Smooth muscle cell (in vitro differentiated cells): Measurements from ENCODE around the gene SIGLEC1. TPM values are rescaled to one million over a fixed set of nuclear protein-coding genes. Genes with fewer than 3 reads are reported as not detected.
A peak's percentile ranks its signal among the peaks of the same experiment; 100 is the strongest.

Source experiments
- DNase-seq: peaks from one replicate; lab custom pipeline; 2025; ENCODE audit not compliant: unreplicated experiment; lab: John Stamatoyannopoulos, UW
- H2AFZ ChIP-seq: fragments of 200-600 bp; sonication (generic); 2 replicates; pipeline ENCODE4 v1.6.0; 2016; ENCODE audit warnings: antibody characterized with exemption, low read depth, mild to moderate bottlenecking
- H3F3A ChIP-seq: fragments of 200-600 bp; sonication (generic); 2 replicates; pipeline ENCODE4 v1.6.0; 2017; ENCODE audit warnings: antibody characterized with exemption, low read depth
- H3K27ac ChIP-seq: fragments of 200-600 bp; sonication (generic); 2 replicates; pipeline ENCODE4 v1.5.1; 2016; ENCODE audit warnings: low read depth, mild to moderate bottlenecking
- H3K27me3 ChIP-seq: fragments of 200-600 bp; sonication (generic); 2 replicates; pipeline ENCODE4 v1.6.1; 2016; ENCODE audit warnings: low read depth, mild to moderate bottlenecking
- H3K36me3 ChIP-seq: fragments of 200-600 bp; sonication (generic); 2 replicates; pipeline ENCODE4 v1.5.1; 2016; ENCODE audit warnings: low read depth
- H3K4me1 ChIP-seq: fragments of 200-600 bp; sonication (generic); 2 replicates; pipeline ENCODE4 v1.5.1; 2016; ENCODE audit warnings: low read depth
- H3K4me2 ChIP-seq: fragments of 200-600 bp; sonication (generic); 2 replicates; pipeline ENCODE4 v1.6.0; 2016; ENCODE audit warnings: mild to moderate bottlenecking
- H3K4me3 ChIP-seq: fragments of 200-600 bp; sonication (generic); 2 replicates; pipeline ENCODE4 v1.5.1; 2016; ENCODE audit warnings: mild to moderate bottlenecking
- H3K79me2 ChIP-seq: fragments of 200-600 bp; sonication (generic); 2 replicates; pipeline ENCODE4 v1.6.0; 2016; ENCODE audit warnings: low read depth, mild to moderate bottlenecking
- H3K9ac ChIP-seq: fragments of 200-600 bp; sonication (generic); 2 replicates; pipeline ENCODE4 v1.6.0; 2016; ENCODE audit warnings: low read depth
- H3K9me3 ChIP-seq: fragments of 200-600 bp; sonication (generic); replicated peaks from 2 replicates; pipeline ENCODE4 v1.5.1; 2016; ENCODE audit warnings: low read depth
- H4K20me1 ChIP-seq: fragments of 200-600 bp; sonication (generic); 2 replicates; pipeline ENCODE4 v1.6.0; 2016; ENCODE audit warnings: low read depth
- WGBS: methylation state at CpG from one replicate; pipeline ENCODE4 v1.1.7; 2016; ENCODE audit warnings: low lambda C conversion rate; 5-methylcytosine and 5-hydroxymethylcytosine counted together
- polyA plus RNA-seq: library from polyadenylated mRNA; unstranded; fragments of >200 nt; fragmentation: Nextera tagmentation; extraction: Ambion mirVana; gene quantifications from 2 replicates; pipeline ENCODE4 v1.2.1, GENCODE V29; 2016
- total RNA-seq: library from RNA; depleted of rRNA; stranded (reverse); fragments of >200 nt; gene quantifications from 2 replicates; pipeline ENCODE4 v1.2.3, GENCODE V29; 2014
- TF ChIP-seq, protein P1 (sequence below): fragments of 200-600 bp; sonication (generic); IDR thresholded peaks from 2 replicates; pipeline ENCODE4 v1.5.1; 2017; ENCODE audit warnings: borderline replicate concordance, mild to moderate bottlenecking, antibody characterized with exemption; ENCODE audit not compliant: insufficient read depth, poor library complexity, severe bottlenecking

Gene SIGLEC1
- total and polyA plus RNA-seq, 2 experiments from 2014 or later = not detected

DNA sequence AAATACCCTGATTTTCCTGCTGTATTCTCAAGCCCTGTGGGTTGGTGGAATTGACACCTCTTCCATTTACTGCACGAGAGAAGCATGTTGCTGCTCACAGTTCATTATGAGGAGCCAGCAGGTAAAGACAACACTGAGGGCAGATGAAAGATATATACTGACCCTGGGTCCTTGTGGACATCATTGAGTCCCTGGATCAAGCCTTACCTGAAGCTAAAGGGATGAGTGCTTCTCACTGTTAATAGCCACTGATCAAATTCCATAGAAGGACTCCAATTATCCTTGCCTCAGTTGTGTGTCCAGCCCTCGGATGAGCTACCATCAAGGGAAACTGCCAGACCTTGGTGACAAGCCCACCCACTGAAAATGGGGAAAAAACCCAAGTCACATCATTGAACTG, 7.7 kb upstream of the SIGLEC1 start:
- Histone ChIP-seq H3K27ac (no peak overlapping the region), H3K9ac (no peak overlapping the region), H3K4me3 (no peak overlapping the region), H3K9me3 (no peaks in the 10 kb centered on the region), H3K36me3 (no peaks in the 10 kb centered on the region), H3F3A (no peaks in the 10 kb centered on the region), H3K4me2 (no peak overlapping the region), H4K20me1 (no peaks in the 10 kb centered on the region), H3K79me2 (no peaks in the 10 kb centered on the region), H3K4me1 (no peaks in the 10 kb centered on the region), H3K27me3 (peaks cover 20% of the 10 kb centered on the region), H2AFZ (no peak overlapping the region)
- no peak for DNase-seq
- TF ChIP-seq, protein P1, sequence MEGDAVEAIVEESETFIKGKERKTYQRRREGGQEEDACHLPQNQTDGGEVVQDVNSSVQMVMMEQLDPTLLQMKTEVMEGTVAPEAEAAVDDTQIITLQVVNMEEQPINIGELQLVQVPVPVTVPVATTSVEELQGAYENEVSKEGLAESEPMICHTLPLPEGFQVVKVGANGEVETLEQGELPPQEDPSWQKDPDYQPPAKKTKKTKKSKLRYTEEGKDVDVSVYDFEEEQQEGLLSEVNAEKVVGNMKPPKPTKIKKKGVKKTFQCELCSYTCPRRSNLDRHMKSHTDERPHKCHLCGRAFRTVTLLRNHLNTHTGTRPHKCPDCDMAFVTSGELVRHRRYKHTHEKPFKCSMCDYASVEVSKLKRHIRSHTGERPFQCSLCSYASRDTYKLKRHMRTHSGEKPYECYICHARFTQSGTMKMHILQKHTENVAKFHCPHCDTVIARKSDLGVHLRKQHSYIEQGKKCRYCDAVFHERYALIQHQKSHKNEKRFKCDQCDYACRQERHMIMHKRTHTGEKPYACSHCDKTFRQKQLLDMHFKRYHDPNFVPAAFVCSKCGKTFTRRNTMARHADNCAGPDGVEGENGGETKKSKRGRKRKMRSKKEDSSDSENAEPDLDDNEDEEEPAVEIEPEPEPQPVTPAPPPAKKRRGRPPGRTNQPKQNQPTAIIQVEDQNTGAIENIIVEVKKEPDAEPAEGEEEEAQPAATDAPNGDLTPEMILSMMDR = no peak
- 83% methylated on average over 2 of the region's 2 CpGs for WGBS

DNA sequence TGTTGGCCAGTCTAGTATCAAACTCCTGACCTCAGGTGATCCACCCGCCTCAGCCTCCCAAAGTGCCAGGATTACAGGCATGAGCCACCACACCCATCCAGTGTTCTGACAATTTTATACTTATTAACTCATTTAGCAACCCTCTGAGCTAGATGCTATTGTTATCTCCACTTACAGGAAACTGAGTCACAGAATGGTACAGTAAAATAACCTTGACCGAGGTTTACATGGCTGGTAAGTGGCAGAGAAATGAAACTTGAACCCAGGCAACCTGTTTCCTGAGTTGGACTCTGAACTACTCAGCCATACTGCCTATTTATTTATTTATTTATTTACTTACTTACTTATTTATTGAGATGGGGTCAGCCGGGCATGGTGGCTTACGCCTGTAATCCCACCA, 6.6 kb upstream of the SIGLEC1 start:
- no peak overlapping the region for H3K27ac ChIP-seq
- TF ChIP-seq, protein P1 = no peak
- H2AFZ ChIP-seq = no peak overlapping the region
- no peaks in the 10 kb centered on the region for H4K20me1 ChIP-seq
- H3K27me3 ChIP-seq = peaks cover 20% of the 10 kb centered on the region
- H3K79me2 ChIP-seq = no peaks in the 10 kb centered on the region
- H3K4me1 ChIP-seq = no peaks in the 10 kb centered on the region
- 94% methylated on average over 4 of the region's 4 CpGs for WGBS
- no peaks in the 10 kb centered on the region for H3K36me3 ChIP-seq
- DNase-seq = no peak
- H3K4me3 ChIP-seq = no peak overlapping the region
- H3K9me3 ChIP-seq = no peaks in the 10 kb centered on the region
- H3K9ac ChIP-seq = no peak overlapping the region
- no peak overlapping the region for H3K4me2 ChIP-seq
- no peaks in the 10 kb centered on the region for H3F3A ChIP-seq

DNA sequence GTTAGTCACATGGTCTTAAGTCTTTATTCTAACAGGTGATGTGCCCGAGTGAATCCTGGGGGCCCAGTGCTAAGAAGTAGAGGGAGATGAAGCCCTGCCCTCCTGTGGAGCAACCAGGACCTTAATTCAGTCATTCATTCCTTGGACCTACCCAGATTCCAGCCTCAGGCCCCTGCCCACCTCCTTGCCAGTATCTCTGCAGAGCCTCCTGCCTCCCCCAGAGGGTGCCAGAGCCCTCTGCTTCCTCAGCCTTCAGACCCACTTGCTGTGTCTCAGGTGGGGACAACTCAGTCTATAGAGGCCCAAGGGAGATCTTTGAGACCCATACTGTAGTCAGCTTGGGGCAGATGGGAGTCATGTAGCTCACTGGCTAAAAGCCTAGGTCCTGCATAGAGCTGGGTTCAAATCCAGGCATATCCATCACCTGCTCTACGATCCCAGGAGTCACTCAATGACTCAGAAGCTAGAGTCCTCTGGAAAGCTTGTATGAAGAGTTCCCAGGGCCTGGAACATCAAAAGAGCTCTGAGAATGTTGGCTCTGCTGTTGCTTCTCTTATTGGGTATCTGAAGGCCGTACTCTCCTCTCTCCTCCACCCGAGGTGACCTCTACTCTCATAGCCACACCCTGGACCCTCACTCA, 3.9 kb upstream of the SIGLEC1 start:
- Histone ChIP-seq H4K20me1 (no peaks in the 10 kb centered on the region), H3K4me1 (no peaks in the 10 kb centered on the region), H3F3A (no peaks in the 10 kb centered on the region), H3K9ac (no peak overlapping the region), H3K27me3 (peaks cover 16% of the 10 kb centered on the region), H3K9me3 (no peaks in the 10 kb centered on the region), H3K27ac (no peak overlapping the region), H3K4me2 (no peak overlapping the region), H2AFZ (no peak overlapping the region), H3K36me3 (no peaks in the 10 kb centered on the region), H3K4me3 (no peak overlapping the region), H3K79me2 (no peaks in the 10 kb centered on the region)
- TF ChIP-seq, protein P1 = peak; percentile 66
- WGBS = 71% methylated on average over 4 of the region's 4 CpGs
- no peak for DNase-seq

DNA sequence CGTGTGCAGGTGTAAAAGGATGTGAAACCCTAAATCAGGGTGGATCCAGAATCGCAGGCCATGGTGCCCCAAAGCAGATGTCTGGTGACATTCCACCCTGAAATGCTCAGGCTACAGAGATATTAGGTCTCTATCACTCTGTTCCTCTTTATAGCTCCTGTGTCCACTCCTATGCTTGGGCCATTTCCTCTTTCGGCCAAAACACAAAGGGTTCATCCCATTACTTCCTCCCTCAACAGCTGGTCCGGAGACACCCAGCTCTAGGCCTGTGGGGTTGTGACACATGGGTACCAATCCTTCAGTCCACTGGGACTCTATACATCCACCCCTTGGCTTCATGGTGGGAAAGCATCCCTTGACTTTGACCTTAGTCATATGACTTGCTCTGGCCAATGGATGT, 1.7 kb upstream of the SIGLEC1 start:
- TF ChIP-seq, protein P1 = no peak
- no peaks in the 10 kb centered on the region for H3K4me1 ChIP-seq
- no peak overlapping the region for H3K4me2 ChIP-seq
- H3K4me3 ChIP-seq = no peak overlapping the region
- no peaks in the 10 kb centered on the region for H3K27me3 ChIP-seq
- no peak overlapping the region for H3K27ac ChIP-seq
- H2AFZ ChIP-seq = no peak overlapping the region
- no peak overlapping the region for H3K9ac ChIP-seq
- no peaks in the 10 kb centered on the region for H3K79me2 ChIP-seq
- DNase-seq = no peak
- H3K9me3 ChIP-seq = no peaks in the 10 kb centered on the region
- no peaks in the 10 kb centered on the region for H3K36me3 ChIP-seq
- no peaks in the 10 kb centered on the region for H3F3A ChIP-seq
- H4K20me1 ChIP-seq = no peaks in the 10 kb centered on the region
- 89% methylated on average over 4 of the region's 4 CpGs for WGBS
